HG03175 (cell line): ENCODE results near the gene CDC42BPB.
"Not testable (repeated sequence)": the region's sequence is repeated elsewhere in the genome, so short reads cannot be mapped to it uniquely, and the experiment has no call there.

Experiments used
- ATAC-seq: cut with Tn5 transposase; IDR thresholded peaks from one replicate; pipeline ENCODE4 v1.9.1; 2021; ENCODE audit warnings: mild to moderate bottlenecking, moderate library complexity; ENCODE audit not compliant: unreplicated experiment

CDC42BPB gene

DNA sequence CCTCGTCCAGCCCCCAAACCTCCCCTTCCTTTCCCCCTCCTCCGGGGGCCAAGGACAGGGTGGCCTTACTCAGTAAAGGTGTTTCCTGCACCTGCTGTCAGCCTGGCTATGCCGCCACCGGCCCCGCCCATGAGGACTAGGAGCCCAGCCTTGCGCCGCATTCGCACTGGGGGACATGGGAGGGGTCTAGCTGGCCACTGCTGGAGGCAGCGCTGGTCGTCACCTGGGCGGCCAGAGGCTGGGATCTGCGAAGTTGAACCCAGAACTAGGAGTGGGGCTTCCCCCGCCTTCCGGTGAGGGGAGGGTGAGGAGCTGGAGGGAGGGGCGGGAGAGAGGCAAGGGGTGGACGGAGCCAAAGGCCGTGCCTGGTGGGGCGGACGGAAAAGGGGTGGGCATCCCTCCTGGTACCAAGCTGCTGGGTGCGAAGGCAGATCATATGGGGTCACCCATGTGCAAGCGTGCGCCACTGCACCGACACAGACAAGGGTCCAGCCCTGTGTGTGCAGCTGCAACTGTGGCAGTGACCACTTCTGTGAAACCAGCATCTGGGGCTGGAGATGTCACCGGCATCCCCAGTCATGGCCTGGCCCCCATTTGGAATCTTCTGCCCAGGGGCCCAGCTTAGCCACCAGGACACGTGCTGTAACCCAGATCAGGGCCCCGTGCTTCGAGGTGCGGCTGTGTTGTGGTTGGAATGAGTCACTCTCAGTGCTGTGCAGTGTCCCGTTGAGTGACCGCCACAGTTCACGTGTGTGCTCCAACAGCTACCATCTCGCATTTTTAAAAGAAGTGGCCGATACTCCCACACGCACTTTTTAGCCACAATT is 126.4 kb downstream of the CDC42BPB start:
- no peak for ATAC-seq

DNA sequence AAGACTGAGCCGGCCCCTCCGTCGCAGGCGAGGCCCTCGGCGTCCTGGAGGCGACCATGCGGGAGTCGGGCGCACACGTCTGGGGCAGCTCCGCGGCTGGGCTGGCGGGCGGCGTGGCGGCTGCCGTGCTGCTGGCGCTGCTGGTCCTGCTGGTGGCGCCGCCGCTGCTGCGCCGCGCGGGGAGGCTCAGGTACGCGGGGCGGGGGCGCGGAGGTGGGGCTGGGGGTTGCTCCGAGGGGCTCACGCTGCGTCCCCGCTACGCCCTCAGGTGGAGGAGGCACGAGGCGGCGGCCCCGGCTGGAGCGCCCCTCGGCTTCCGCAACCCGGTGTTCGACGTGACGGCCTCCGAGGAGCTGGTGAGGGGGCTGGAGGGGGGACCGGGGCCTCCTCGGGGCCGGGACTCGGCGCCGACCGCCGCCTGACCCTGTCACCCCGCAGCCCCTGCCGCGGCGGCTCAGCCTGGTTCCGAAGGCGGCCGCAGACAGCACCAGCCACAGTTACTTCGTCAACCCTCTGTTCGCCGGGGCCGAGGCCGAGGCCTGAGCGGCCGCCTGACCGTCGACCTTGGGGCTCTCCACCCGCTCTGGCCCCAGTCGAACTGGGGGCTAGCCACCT is 127.1 kb downstream of the CDC42BPB start:
- no peak for ATAC-seq

DNA sequence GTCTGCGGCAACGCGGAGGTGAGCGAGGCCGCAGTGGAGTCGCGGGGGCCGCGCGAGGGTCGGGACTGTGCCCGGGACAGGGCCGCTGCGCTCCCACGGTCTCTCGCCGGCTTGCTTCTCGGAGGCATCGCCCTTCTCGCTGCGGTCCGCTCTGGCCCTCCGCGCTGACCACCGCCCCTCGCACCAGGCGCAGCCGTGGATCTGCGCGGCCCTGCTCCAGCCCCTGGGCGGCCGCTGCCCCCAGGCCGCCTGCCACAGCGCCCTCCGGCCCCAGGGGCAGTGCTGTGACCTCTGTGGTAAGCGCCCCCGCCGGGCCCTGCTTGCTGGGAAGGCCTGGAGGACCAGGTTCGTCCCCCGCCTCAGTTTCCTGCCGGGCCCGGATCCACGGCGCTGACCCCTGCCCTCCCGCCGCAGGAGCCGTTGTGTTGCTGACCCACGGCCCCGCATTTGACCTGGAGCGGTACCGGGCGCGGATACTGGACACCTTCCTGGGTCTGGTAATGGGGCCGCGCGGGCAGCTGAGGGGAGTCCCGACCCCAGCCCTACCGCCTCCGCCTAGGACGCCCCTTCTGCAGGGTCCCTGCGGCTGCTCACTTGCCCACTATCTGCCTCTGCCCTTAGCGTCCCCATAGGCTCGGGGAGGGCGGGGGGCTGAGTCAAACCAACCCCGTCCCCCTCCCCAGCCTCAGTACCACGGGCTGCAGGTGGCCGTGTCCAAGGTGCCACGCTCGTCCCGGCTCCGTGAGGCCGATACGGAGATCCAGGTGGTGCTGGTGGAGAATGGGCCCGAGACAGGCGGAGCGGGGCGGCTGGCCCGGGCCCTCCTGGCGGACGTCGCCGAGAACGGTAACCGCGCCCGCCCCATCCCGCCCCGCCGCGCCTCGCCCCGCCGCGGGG is 127.9 kb downstream of the CDC42BPB start:
- no peak for ATAC-seq

DNA sequence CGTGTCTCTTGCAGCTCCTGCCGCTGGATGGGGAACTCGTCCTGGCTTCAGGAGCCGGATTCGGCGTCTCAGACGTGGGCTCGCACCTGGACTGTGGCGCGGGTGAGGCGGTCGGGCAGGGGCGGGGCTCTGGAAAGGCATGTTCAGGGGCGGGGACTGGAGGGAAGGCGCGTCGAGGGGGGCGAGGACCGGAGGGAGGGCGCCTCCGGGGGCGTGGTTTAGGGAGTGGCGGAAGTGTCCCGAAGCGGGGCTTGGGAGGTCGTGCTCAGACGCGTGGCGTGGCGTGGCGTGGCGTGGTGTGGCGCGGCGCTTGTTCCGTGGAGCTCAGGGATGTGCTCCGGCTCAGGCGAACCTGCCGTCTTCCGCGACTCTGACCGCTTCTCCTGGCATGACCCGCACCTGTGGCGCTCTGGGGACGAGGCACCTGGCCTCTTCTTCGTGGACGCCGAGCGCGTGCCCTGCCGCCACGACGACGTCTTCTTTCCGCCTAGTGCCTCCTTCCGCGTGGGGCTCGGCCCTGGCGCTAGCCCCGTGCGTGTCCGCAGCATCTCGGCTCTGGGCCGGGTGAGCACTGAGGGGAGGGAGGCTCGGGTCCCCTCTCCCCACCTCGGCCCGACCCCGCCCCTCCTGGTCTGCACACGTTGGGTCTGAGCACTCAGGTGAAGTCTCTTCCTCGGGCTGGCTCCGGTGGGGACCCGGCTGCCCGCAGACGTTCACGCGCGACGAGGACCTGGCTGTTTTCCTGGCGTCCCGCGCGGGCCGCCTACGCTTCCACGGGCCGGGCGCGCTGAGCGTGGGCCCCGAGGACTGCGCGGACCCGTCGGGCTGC is 128.7 kb downstream of the CDC42BPB start:
- peak; percentile 53 for ATAC-seq

DNA sequence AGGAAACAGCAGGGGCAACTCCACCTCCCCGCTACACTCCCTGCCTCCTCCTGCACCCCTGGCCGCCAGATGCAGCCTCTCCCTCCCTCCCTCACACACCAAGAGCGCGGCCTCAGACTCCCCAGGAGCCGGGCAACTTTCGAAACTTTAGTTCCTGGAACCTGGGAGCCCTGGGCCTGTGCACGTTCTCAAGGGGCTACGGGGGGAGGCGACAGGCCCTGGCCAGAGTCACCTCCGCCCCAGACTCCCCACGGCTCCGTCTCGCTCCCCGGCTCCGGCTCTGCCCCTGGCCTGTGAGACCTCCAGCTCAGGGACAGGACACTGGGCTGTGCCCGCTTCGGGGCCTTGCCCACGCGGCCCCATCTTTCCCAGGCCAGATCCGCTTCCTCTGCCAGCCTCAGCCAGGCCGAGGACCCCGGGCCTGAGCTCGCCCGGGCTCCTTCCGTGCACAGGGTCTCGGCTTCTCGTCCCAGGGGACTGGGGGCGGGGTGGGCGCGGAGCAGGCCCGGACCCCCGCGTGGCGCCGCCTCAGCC is 129.4 kb downstream of the CDC42BPB start:
- ATAC-seq = peak; percentile 10

DNA sequence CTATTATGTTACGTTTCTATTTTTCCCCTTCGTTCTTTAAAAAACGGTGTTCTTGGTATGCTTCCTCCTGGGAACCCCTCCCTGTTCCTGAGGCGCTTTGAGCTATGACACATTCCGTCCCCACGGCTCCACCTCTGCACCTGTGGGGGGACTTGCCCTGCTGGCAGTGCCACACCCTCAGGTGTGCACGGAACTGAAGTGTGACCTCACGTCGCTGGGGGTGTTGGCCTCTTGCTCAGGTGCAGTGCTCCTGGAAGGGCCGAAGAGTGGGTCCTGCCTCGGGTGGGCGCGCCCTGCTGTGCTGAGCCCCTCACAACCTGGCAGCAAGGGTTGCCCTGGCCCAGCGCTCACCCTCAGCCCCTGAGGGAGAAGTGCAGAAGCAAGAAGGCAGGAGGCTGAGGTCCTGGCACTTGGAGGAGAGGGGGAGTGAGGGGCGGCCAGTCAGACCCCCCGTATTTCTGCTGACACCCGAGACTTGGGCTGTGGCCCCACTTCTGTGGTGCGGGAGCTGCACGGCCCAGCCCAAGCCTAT is 129.9 kb downstream of the CDC42BPB start:
- no peak for ATAC-seq

DNA sequence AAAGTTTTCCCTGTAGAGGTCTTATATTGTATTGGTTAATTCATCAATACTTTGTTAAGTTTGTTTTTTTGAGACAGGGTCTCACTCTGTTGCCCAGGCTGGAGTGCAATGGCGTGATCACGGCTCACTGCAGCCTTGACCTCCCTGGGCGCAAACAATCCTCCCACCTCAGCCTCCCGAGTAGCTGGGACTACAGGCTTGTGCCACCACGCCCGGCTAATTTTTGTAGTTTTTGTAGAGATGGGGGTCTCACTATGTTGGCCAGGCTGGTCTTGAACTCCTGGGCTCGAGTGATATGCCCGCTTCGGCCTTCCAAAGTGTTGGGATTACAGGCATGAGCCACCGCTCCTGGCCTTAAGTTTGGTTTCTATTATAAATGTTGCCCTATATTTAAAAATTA is 130.5 kb downstream of the CDC42BPB start:
- not testable (repeated sequence) for ATAC-seq

DNA sequence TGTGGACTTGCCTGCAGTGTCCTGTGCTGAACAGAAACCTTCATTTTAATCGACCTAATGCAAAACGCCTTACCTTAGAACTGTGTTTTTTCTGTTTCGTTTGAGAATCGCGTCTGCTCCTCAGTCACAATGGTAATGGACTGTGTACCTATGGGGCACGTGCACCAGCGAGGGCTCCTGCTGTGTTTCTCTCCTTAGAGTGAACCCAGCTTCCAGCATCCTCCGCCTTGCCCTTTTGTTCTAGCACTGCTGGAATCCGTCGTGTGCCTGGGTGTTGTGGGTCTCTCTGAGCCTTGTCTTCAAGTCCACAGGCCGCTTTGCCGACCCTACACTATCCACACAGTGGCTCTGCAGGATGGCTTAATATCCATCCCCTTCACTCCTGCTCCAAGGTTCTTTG is 131.2 kb downstream of the CDC42BPB start:
- no peak for ATAC-seq

DNA sequence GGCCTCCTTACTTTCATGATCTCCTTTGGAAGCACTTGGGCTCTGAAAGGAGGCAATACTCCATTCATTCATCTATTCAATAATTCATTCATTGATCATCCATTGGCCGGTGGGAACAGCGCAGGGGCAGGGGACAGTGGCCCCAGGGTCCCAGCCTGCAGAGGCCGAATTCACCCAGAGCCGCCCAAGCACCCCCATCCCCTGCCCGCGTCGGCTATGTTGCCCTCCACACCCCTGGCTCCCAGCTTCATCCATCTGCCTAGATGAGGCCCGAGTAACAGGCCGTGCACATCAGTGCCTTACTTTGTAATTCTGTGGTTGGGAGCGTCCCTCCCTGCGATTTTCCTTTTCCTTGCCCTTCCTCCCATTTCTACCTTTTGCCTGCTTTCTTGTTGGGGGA is 131.7 kb downstream of the CDC42BPB start:
- ATAC-seq = no peak

DNA sequence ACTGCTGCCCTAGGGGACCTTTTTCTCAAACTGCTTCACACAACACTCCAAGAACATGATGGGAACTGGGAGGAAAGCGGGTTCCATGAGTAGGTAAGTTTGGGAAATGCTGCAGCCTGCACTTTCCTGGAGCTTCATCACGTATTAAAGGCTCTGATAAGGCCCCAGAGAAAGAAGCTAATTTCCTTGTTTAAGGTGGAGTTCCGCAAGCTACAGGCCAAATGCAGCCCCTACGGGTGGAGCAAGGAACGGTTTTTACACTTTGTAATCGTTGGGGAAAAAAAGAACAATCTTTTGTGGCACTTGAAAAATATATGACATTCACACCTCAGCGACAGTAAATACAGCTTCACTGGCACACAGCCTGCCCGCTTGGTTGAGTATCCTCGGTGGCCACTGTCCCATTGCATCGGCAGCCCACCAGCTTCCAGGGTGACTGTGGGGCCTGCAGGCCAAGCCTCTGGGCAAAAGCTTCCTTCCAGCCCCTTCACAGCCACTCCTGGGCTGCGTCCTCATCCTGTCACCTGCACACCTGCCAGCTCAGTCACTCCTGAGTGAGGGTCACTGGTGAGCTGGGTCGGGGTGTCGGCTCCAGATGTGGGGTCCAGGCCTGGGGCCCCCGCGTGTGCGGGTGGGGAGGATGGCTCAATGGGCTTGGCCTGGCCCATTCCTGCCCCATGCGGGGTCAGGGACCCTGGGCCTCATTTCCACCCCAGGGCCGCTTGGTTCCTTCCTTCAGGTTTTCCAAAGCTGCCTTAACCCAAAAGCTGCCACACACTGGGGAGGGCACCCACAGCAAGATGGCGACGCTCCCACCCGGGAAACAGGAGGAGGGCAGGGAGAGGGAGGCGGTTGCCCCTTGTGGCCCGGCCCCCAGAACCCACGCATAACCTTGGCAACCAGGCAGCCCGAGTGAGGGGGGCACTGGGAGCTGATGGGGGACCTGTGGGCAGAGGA is 132.4 kb downstream of the CDC42BPB start:
- ATAC-seq = no peak

DNA sequence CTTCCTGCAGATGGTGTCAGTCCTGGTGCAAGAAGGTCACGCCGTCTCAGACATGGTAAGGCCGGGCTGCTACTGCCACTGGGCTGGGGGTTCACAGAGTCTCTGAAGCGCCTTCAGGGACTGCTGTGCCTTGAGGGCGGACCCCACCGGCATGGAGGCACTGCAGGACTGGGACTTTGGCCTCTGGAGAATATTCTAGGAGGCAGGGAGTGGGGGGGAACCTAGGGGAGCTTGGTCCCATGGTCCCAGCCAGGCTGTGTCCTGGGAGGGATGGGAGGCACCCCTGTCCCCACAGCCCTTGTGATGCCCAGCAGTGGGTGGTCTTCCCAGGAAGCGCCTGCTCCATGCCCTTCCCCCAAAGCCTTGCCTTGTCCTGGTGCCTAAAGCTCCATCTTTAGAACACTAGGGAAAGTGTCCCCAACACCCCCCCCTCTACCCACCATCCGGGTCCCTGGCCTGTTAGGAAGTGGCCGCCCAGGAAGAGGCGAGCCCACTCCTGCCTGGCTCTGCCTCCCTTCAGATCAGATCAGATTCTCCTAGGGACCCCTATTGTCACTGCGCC is 133.3 kb downstream of the CDC42BPB start:
- no peak for ATAC-seq

DNA sequence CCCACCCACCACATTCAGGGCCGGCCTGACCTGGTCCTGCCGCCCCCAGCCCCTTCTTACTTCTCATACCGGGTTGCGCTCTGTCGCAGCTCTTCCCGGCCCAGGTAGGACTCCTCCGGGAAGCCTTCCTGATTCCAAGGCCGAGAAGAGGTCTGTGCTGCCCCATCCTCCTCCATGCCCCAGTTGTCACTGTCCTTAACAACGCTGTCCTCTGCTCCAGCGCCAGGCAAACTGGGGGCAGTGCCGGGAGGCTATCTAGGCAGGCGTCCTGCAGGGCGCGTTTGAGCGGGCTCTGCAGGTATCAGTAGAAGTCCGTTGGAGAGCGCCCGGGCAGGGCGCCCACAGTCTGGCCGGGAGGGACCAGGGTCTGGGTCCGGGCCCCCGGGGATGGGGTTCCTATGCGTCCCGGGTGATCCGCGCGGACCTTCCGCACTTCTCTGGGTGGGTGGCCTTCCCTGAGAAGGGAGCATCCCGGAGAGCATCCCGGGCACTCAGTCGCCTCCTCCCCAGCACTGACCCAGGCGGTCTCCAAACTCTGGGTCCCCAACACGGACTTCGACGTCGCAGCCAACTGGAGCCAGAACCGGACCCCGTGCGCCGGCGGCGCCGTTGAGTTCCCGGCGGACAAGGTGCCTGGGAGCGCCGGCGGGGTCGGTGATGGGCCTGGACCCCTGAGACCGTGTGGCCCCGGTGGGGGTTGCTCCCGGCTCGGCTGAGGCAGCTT is 134.0 kb downstream of the CDC42BPB start:
- ATAC-seq = no peak

DNA sequence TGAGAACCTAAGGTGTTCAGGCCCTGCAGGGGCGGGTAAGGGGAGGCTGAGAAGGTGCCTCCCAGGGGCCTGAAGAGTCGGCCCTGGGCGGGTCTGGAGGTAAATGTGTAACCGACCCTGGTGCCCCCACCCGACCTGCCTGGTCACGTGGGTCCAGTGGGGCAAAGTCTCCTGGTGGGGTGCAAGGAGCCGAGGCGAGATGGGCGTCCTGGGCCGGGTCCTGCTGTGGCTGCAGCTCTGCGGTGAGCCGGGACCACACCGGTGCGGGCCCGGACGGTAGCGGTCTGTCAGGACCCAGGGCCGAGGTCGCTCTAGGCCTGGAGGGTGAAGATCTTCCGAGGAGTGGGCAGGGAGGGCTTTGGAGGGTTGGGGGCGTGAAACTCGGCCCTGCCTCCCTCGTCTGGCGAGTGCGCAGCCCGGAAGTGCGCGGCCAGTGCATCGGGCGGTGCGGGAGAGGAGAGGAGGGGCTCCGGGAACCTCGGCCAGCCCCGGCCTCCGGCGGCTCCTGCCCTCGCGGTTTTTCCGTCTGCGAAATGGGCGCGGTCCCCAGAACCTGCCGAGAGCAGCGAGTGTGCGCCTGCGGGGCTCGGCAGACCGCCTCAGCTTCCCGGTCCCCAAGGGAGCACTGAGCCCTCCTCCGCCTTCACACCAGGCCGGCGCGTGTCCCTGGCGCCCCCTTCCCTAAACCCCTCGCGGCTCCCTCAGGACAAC is 134.7 kb downstream of the CDC42BPB start, which contains the start of gene AMN:
TSS of gene AMN (plus strand) at position 174 of the 711 bp plus-strand sequence. CDS start at position 200, 26 bp downstream.
- ATAC-seq = no peak

DNA sequence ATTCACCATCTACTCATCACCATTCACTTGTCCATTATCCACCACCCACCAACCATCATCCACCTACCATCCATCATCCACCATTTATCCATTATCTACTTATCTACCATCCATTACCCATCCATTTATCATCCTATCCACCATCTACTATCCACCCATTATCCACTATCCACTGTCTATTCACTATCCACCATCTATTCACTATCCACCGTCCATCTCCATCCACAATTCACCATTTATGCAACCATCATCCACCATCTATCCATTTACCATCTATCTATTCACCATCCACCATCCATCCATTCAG is 136.4 kb downstream of the CDC42BPB start:
- no peak for ATAC-seq

DNA sequence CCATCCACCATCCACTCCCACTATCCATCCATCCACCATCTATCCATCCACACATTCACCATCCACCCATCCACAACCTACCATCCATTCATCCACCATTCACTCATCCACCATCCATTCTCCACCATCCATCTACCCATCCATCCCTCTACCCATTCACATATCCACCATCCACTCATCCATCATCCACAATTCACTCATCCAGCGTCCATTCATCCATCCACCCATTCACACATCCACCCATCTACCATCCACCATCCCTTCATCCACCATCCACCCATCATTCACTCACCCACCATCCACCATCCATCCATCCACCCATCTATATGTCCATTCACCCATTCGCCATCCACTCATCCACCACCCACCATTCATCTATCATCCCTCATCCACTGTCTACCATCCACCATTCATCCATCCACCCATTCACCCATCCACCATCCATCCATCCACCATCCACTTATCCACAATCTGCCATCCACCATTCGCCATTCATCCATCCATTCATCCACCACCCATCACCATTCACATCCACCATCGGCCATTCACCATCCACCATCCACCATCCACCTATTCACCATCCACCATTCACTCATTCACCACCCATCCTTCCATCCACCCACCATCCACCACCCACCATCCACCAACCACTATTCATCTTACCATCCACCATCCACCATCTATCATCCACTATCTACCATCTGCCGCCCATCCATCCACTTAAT is 136.9 kb downstream of the CDC42BPB start:
- no peak for ATAC-seq

DNA sequence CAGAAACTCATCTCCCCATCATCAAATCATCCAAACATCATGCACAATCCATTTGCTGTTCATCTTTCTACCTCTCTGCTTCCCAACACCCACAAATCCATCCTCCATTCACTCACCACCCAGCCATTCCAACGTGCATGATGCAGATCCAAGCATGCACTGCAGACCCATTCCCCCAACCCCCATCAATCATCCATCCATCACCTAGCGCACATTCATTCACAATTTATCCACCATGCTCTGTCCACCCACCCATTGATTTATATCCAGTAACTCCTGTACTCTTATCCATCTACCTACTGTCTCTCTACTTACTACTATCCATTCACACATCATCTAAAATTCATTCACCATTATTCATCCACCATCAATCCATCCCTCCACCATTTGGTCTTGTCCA is 138.9 kb downstream of the CDC42BPB start:
- ATAC-seq = no peak
